ENCODE data around the gene AGBL2. TPM values are rescaled to one million over a fixed set of nuclear protein-coding genes. Genes with fewer than 3 reads are reported as not detected.
A peak's percentile ranks its signal among the peaks of the same experiment; 100 is the strongest.
"Not testable (repeated sequence)": the region's sequence is repeated elsewhere in the genome, so short reads cannot be mapped to it uniquely, and the experiment has no call there.

Gene AGBL2, protein sequence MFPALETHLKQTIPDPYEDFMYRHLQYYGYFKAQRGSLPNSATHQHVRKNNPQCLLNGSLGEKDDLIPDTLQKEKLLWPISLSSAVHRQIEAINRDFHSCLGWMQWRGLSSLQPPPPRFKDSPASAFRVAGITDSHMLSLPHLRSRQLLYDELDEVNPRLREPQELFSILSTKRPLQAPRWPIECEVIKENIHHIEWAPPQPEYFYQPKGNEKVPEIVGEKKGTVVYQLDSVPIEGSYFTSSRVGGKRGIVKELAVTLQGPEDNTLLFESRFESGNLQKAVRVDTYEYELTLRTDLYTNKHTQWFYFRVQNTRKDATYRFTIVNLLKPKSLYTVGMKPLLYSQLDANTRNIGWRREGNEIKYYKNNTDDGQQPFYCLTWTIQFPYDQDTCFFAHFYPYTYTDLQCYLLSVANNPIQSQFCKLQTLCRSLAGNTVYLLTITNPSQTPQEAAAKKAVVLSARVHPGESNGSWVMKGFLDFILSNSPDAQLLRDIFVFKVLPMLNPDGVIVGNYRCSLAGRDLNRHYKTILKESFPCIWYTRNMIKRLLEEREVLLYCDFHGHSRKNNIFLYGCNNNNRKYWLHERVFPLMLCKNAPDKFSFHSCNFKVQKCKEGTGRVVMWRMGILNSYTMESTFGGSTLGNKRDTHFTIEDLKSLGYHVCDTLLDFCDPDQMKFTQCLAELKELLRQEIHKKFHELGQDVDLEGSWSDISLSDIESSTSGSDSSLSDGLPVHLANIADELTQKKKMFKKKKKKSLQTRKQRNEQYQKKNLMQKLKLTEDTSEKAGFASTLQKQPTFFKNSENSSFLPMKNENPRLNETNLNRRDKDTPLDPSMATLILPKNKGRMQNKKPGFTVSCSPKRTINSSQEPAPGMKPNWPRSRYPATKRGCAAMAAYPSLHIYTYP
- total RNA-seq (10 to 100 TPM in 1 of 5 donors, 1 to 10 TPM in 4; 6.0 to 10.4 (median 8.8) TPM), total RNA-seq (0.91 to 9.1 (median 2.8) reads per million in 29 experiments)
- total RNA-seq (2013): 5.4 TPM

DNA sequence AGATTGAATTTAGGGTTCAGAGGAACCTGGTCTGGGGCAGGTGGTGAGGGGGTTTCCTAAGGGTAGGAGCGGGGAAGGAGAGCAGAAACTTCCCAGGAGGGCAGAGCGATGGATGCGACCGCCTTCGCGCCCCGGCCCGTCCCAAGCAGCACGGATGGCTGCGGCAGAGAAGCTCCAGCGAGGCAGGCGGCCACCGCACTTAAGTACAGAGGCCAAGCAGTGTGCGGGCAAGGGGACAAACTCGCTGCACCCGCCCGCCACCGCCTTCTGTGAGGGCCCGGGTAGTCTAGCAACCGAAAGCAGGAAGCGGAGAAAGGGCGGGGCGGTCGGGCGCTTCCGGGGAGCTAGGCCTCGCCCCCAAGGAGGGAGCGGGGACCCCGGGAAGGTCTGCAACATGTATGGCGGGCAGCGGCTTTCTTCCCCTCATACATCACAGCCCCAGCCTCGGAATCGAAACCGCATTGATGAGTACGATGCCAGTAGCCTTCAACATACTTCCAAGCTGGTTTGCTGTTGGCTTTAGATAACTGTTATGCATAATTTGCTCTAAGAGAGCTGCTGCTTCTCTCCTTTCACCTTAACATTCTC, at the start of gene AGBL2:
Gene AGBL2 (minus strand): TSS at position 288 of the 588 bp plus-strand sequence. CDS start 719 bp downstream, outside the sequence.
- peaks cover 7 to 10% of the 10 kb centered on the region in 2 experiments for H3K4me1 ChIP-seq (ENCODE audit: control insufficient read depth in 1 of 2, extremely low read depth in 1 of 2, insufficient read depth in 2 of 2, low read length in 2 of 2)
- CTCF ChIA-PET: interaction anchor here in 1 of 2 donors (0.7 to 1.1 kb wide), 3 partner anchors 13 to 53 kb away, joined by 3 read pairs; no protein-coding TSS in a partner anchor
- peaks cover 19 to 26% (median 21%) of the 10 kb centered on the region in 3 donors for H3K4me1 Mint-ChIP-seq

DNA sequence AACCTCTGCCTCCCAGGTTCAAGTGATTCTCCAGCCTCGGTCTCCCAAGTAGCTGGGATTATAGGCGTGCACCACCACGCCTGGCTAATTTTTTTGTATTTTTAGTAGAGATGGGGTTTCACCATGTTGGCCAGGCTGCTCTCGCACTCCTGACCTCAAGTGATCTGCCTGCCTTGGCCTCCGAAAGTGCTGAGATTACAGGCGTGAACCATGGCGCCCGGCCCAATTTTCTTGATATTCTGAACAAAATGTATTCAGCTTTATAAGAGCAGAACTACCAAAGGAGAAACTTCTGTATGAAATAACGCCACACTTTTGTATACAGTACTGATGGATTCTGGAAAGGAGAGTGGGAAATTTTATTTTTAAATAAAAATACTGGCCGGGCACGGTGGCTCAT, 44.1 kb upstream of the AGBL2 start:
- H3K27me3 ChIP-seq (replicated peaks in 1 of 2; ENCODE audit: control insufficient read depth in 2 of 2, extremely low read depth in 1 of 2, insufficient read depth in 2 of 2, low read length in 1 of 2); H3K27me3 Mint-ChIP-seq; H3K27ac Mint-ChIP-seq; ATAC-seq (replicated peaks in 1 of 4); H3K27ac ChIP-seq (ENCODE audit: low read length); DNase-seq; H3K9me3 ChIP-seq; H3K4me3 ChIP-seq (ENCODE audit: control insufficient read depth in 1 of 2, extremely low read depth in 1 of 2, low read length in 1 of 2); H3K4me3 Mint-ChIP-seq; H3K9me3 Mint-ChIP-seq; H3K4me1 ChIP-seq (ENCODE audit: control insufficient read depth in 1 of 2, extremely low read depth in 1 of 2, insufficient read depth in 2 of 2, low read length in 2 of 2): not testable (repeated sequence)
- ChIA-PET POLR2A (interaction anchor here (0.6 to 0.7 kb wide), 4 partner anchors 29 to 404 kb away, joined by 3 to 7 read pairs (median 7); no protein-coding TSS in a partner anchor), CTCF (interaction anchor here in 1 of 2 donors (0.5 kb wide), 1 partner anchor 172 kb away, joined by 4 read pairs; no protein-coding TSS in a partner anchor)
- H3K36me3 ChIP-seq (ENCODE audit: control insufficient read depth in 2 of 2, extremely low read depth in 1 of 2, insufficient read depth in 1 of 2, low read length in 1 of 2): peaks cover 24 to 80% of the 10 kb centered on the region in 2 donors
- 93% methylated on average over 8 of the region's 11 CpGs for WGBS (ENCODE audit: insufficient coverage)
- Mint-ChIP-seq H3K36me3 (peaks cover 36% of the 10 kb centered on the region), H3K4me1 (peaks cover 9 to 24% (median 20%) of the 10 kb centered on the region in 3 donors)

More for the DNA sequence above, at the start of gene AGBL2:
- Mint-ChIP-seq H3K9me3 (no peaks in the 10 kb centered on the region), H3K4me3 (peak within 1 kb of the TSS; percentile 95 to 98 (median 97)), H3K36me3 (peaks cover 16% of the 10 kb centered on the region), H3K27me3 (no peaks in the 10 kb centered on the region), H3K27ac (peak within 1 kb of the TSS; percentile 97)
- POLR2A ChIA-PET: interaction anchor here (0.5 to 1.4 kb wide), 7 partner anchors 10 to 114 kb away, joined by 3 to 7 read pairs (median 3); no protein-coding TSS in a partner anchor
- Histone ChIP-seq H3K27me3 (replicated peaks in 1 of 2; ENCODE audit: control insufficient read depth in 2 of 2, extremely low read depth in 1 of 2, insufficient read depth in 2 of 2, low read length in 1 of 2) (no peaks in the 10 kb centered on the region), H3K9me3 (no peaks in the 10 kb centered on the region), H3K36me3 (ENCODE audit: control insufficient read depth in 2 of 2, extremely low read depth in 1 of 2, insufficient read depth in 1 of 2, low read length in 1 of 2) (peaks cover 7 to 34% of the 10 kb centered on the region in 2 donors), H3K4me3 (ENCODE audit: control insufficient read depth in 1 of 2, extremely low read depth in 1 of 2, low read length in 1 of 2) (peak within 1 kb of the TSS; percentile 68 to 81), H3K27ac (ENCODE audit: low read length) (peak within 1 kb of the TSS; percentile 87)
- ATAC-seq (replicated peaks in 1 of 4) (peak; percentile 97 to 99 (median 99)), DNase-seq (peak; percentile 67 to 89 (median 80))
- 0% methylated on average over 25 of the region's 35 CpGs for WGBS (ENCODE audit: insufficient coverage)

GRCh38 chr11:47756208-47756607, 41.0 kb upstream of the AGBL2 start:
- H3K27ac Mint-ChIP-seq: no peak overlapping the region
- CTCF ChIA-PET: interaction anchor here in 1 of 2 donors (0.7 kb wide), 1 partner anchor 28 kb away, joined by 5 read pairs; no protein-coding TSS in a partner anchor
- no CpG with 5 or more reads among the region's 4 CpGs for WGBS (ENCODE audit: insufficient coverage)

DNA sequence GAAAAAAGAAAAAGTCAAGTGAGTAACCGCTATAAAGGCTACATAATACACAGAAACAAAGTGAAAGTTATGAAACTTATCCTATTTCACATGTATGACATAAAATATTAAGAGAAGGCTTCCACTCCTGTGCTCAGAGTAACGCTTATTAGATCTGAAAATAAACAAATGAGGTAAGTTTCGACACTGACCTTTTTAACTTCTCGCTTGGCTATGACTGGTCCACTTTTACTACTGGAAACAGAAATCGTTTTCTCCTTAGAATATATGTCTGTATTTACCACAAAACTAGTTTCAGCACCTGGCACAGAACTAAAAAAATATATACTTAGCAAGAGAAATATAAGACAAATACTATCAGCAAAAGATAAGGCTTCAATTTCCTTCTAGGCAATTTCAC, 35.6 kb upstream of the AGBL2 start:
- H3K36me3 ChIP-seq (ENCODE audit: control insufficient read depth in 2 of 2, extremely low read depth in 1 of 2, insufficient read depth in 1 of 2, low read length in 1 of 2): peaks cover 13 to 89% of the 10 kb centered on the region in 2 donors
- H3K4me3 ChIP-seq (ENCODE audit: control insufficient read depth in 1 of 2, extremely low read depth in 1 of 2, low read length in 1 of 2): no peak overlapping the region
- H3K4me1 Mint-ChIP-seq: peaks cover 13 to 19% (median 16%) of the 10 kb centered on the region in 3 donors
- no peak overlapping the region for H3K27ac ChIP-seq (ENCODE audit: low read length)
- no peaks in the 10 kb centered on the region for H3K27me3 Mint-ChIP-seq
- H3K36me3 Mint-ChIP-seq: peaks cover 27% of the 10 kb centered on the region
- H3K9me3 Mint-ChIP-seq: peaks cover 0 to 5% (median 0%) of the 10 kb centered on the region in 3 donors
- no CpG with 5 or more reads among the region's 5 CpGs for WGBS (ENCODE audit: insufficient coverage)
- ATAC-seq (replicated peaks in 1 of 4) (no peak), DNase-seq (no peak)
- no peak overlapping the region for H3K27ac Mint-ChIP-seq
- no peaks in the 10 kb centered on the region for H3K9me3 ChIP-seq
- no peak overlapping the region for H3K4me3 Mint-ChIP-seq
- CTCF ChIA-PET: no interaction called here
- H3K27me3 ChIP-seq (replicated peaks in 1 of 2; ENCODE audit: control insufficient read depth in 2 of 2, extremely low read depth in 1 of 2, insufficient read depth in 2 of 2, low read length in 1 of 2): no peaks in the 10 kb centered on the region
- H3K4me1 ChIP-seq (ENCODE audit: control insufficient read depth in 1 of 2, extremely low read depth in 1 of 2, insufficient read depth in 2 of 2, low read length in 2 of 2): peaks cover 0 to 2% of the 10 kb centered on the region in 2 experiments
- POLR2A ChIA-PET: interaction anchor here in 1 of 2 donors (0.6 kb wide), 1 partner anchor 30 kb away, joined by 4 read pairs; no protein-coding TSS in a partner anchor

More at GRCh38 chr11:47756208-47756607, 41.0 kb upstream of the AGBL2 start:
- ATAC-seq (replicated peaks in 1 of 4) (no peak), DNase-seq (no peak)
- peaks cover 22 to 81% of the 10 kb centered on the region in 2 donors for H3K36me3 ChIP-seq (ENCODE audit: control insufficient read depth in 2 of 2, extremely low read depth in 1 of 2, insufficient read depth in 1 of 2, low read length in 1 of 2)
- H3K36me3 Mint-ChIP-seq: peaks cover 41% of the 10 kb centered on the region
- no peaks in the 10 kb centered on the region for H3K9me3 Mint-ChIP-seq
- H3K4me3 ChIP-seq (ENCODE audit: control insufficient read depth in 1 of 2, extremely low read depth in 1 of 2, low read length in 1 of 2): no peak overlapping the region
- H3K27me3 ChIP-seq (replicated peaks in 1 of 2; ENCODE audit: control insufficient read depth in 2 of 2, extremely low read depth in 1 of 2, insufficient read depth in 2 of 2, low read length in 1 of 2): no peaks in the 10 kb centered on the region
- H3K9me3 ChIP-seq: no peaks in the 10 kb centered on the region
- peaks cover 14 to 25% (median 21%) of the 10 kb centered on the region in 3 donors for H3K4me1 Mint-ChIP-seq
- H3K4me3 Mint-ChIP-seq: no peak overlapping the region
- no peaks in the 10 kb centered on the region for H3K27me3 Mint-ChIP-seq
- no peak overlapping the region for H3K27ac ChIP-seq (ENCODE audit: low read length)
- POLR2A ChIA-PET: interaction anchor here (0.6 to 0.7 kb wide), 2 partner anchors 34 to 171 kb away, joined by 3 to 6 read pairs; no protein-coding TSS in a partner anchor
- peaks cover 0 to 2% of the 10 kb centered on the region in 2 experiments for H3K4me1 ChIP-seq (ENCODE audit: control insufficient read depth in 1 of 2, extremely low read depth in 1 of 2, insufficient read depth in 2 of 2, low read length in 2 of 2)

DNA sequence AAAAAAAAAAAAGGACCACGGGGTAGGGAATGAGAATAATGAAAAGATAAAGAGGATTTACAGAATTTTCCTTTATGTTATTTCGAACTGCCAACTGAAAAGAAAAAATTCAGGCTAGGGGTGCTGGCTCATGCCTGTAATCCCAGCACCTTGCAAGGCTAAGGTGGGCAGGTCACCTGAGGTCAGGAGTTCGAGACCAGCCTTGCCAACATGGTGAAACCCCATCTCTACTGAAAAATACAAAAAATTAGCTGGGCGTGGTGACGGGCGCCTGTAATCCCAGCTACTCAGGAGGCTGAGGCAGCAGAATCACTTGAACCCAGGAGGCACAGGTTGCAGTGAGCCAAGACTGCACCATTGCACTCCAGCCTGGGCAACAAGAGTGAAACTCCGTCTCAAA, 27.3 kb upstream of the AGBL2 start:
- H3K9me3 ChIP-seq; H3K9me3 Mint-ChIP-seq; H3K27me3 ChIP-seq (replicated peaks in 1 of 2; ENCODE audit: control insufficient read depth in 2 of 2, extremely low read depth in 1 of 2, insufficient read depth in 2 of 2, low read length in 1 of 2); DNase-seq; H3K27ac Mint-ChIP-seq; H3K4me3 Mint-ChIP-seq; CTCF ChIA-PET; H3K4me3 ChIP-seq (ENCODE audit: control insufficient read depth in 1 of 2, extremely low read depth in 1 of 2, low read length in 1 of 2); ATAC-seq (replicated peaks in 1 of 4); H3K27me3 Mint-ChIP-seq; H3K27ac ChIP-seq (ENCODE audit: low read length); H3K4me1 ChIP-seq (ENCODE audit: control insufficient read depth in 1 of 2, extremely low read depth in 1 of 2, insufficient read depth in 2 of 2, low read length in 2 of 2): not testable (repeated sequence)
- 100% methylated on average over 3 of the region's 7 CpGs for WGBS (ENCODE audit: insufficient coverage)
- H3K36me3 ChIP-seq (ENCODE audit: control insufficient read depth in 2 of 2, extremely low read depth in 1 of 2, insufficient read depth in 1 of 2, low read length in 1 of 2): peaks cover 16 to 88% of the 10 kb centered on the region in 2 donors
- Mint-ChIP-seq H3K36me3 (peaks cover 44% of the 10 kb centered on the region), H3K4me1 (peaks cover 5 to 16% (median 7%) of the 10 kb centered on the region in 3 donors)
- POLR2A ChIA-PET: interaction anchor here in 1 of 2 donors (0.6 kb wide), 1 partner anchor 13 kb away, joined by 4 read pairs; no protein-coding TSS in a partner anchor

All from T-cell (primary cell).